CD4-positive, alpha-beta T cell (primary cell): ENCODE results near the gene AK9. TPM values are rescaled to one million over a fixed set of nuclear protein-coding genes. Genes with fewer than 3 reads are reported as not detected.
A peak's percentile ranks its signal among the peaks of the same experiment; 100 is the strongest.

Experiments used
- ATAC-seq: fragments of 200-7000 bp; cut with Tn5 transposase; one replicate; pipeline ENCODE4 v1.10.0; 2022; ENCODE audit warnings: mild to moderate bottlenecking; ENCODE audit not compliant: poor library complexity
- CTCF ChIA-PET: fragments of 350-600 bp; sonication (Branson Sonifier 250); formaldehyde crosslinking; loops from one replicate; lab custom pipeline; 2021; ENCODE audit warnings: antibody characterized with exemption, inconsistent platforms; lab: Charles Lee
- POLR2A ChIA-PET: fragments of 350-600 bp; sonication (Branson Sonifier 250); formaldehyde crosslinking; loops from one replicate; lab custom pipeline; 2021; ENCODE audit warnings: antibody characterized with exemption, inconsistent platforms; lab: Charles Lee
- DNase-seq, 14 experiments: peaks; one replicate each; pipeline ENCODE4 v3.0.0-alpha.2; 2013 to 2020; ENCODE audit warnings: mixed read lengths in 2 of 14
- H3K27ac ChIP-seq, 2 donors: one replicate each; pipeline versions ENCODE4 v1.5.1 to v1.7.0; 2013; ENCODE audit warnings: low read length in 2 of 2, low read depth in 1 of 2, mild to moderate bottlenecking in 1 of 2
- H3K27me3 ChIP-seq, 2 experiments: 1 replicate in 1 of 2; 2 replicates in 1 of 2; pipeline versions ENCODE4 v1.6.1 to v1.7.0; 2013; ENCODE audit warnings: low read length in 2 of 2, control low read depth in 1 of 2, mild to moderate bottlenecking in 1 of 2, moderate library complexity in 1 of 2; ENCODE audit not compliant: insufficient read depth in 2 of 2, control insufficient read depth in 1 of 2
- H3K36me3 ChIP-seq: one replicate; pipeline ENCODE4 v1.6.1; 2013; ENCODE audit warnings: low read length, control low read depth; ENCODE audit not compliant: insufficient read depth
- H3K4me1 ChIP-seq: one replicate; pipeline ENCODE4 v1.6.1; 2013; ENCODE audit warnings: low read length, control low read depth; ENCODE audit not compliant: insufficient read depth
- H3K4me3 ChIP-seq: one replicate; pipeline ENCODE4 v1.5.1; 2013; ENCODE audit warnings: mild to moderate bottlenecking, low read length, moderate library complexity
- H3K9me3 ChIP-seq, 2 experiments: 1 replicate in 1 of 2; 2 replicates in 1 of 2; pipeline versions ENCODE4 v1.6.1 to v1.7.0; 2013; ENCODE audit warnings: low read length in 2 of 2, mild to moderate bottlenecking in 2 of 2, control low read depth in 1 of 2, moderate library complexity in 1 of 2; ENCODE audit not compliant: control insufficient read depth in 1 of 2, insufficient read depth in 1 of 2
- H3K27ac Mint-ChIP-seq: one replicate; pipeline ENCODE4 v1.8.0; 2020; ENCODE audit warnings: mixed read lengths
- H3K27me3 Mint-ChIP-seq: one replicate; pipeline ENCODE4 v1.8.0; 2021; ENCODE audit warnings: mixed read lengths
- H3K36me3 Mint-ChIP-seq: one replicate; pipeline ENCODE4 v1.8.0; 2021; ENCODE audit warnings: low read depth, mixed read lengths
- H3K4me1 Mint-ChIP-seq: one replicate; pipeline ENCODE4 v1.8.0; 2021; ENCODE audit warnings: low read depth, mixed read lengths
- H3K4me3 Mint-ChIP-seq: one replicate; pipeline ENCODE4 v1.8.0; 2020; ENCODE audit warnings: mild to moderate bottlenecking, mixed read lengths
- H3K9me3 Mint-ChIP-seq: one replicate; pipeline ENCODE4 v1.8.0; 2020; ENCODE audit warnings: mixed read lengths
- CTCF ChIP-seq: fragments of 200-600 bp; IDR thresholded peaks from one replicate; pipeline ENCODE4 v1.8.0; 2022; ENCODE audit warnings: antibody characterized with exemption, mild to moderate bottlenecking
- intact Hi-C, 2 experiments: fragments of 100-400 bp; cut with DNase I in 1 of 2; cut with micrococcal nuclease in 1 of 2; formaldehyde crosslinking; loops; one replicate each; pipeline versions ENCODE4 v1.15.1 to v1.9.0; 2023 to 2025; cut with DNase I, micrococcal nuclease
- total RNA-seq, 174 experiments: library from RNA in 2 of 174; stranded (reverse) in 2 of 174; gene quantifications; one replicate each; pipeline ENCODE4 v1.2.3 and lab custom pipeline; 2021 to 2026

Gene AK9
- total RNA-seq, 2 experiments from 2014 or later = 5.3 to 6.6 TPM

GRCh38 chr6:109451376-109451775 is 239.6 kb downstream of the AK9 start:
- no peaks in the 10 kb centered on the region for H3K27me3 Mint-ChIP-seq
- peaks cover 62% of the 10 kb centered on the region for H3K4me1 Mint-ChIP-seq
- Histone ChIP-seq H3K27ac (no peak overlapping the region), H3K36me3 (peaks cover 31% of the 10 kb centered on the region), H3K9me3 (no peaks in the 10 kb centered on the region), H3K4me1 (peaks cover 75% of the 10 kb centered on the region), H3K4me3 (no peak overlapping the region), H3K27me3 (no peaks in the 10 kb centered on the region)
- no peak overlapping the region for H3K27ac Mint-ChIP-seq
- peak overlapping the region; percentile 58 for H3K4me3 Mint-ChIP-seq
- CTCF ChIA-PET = interaction anchor here (0.7 kb wide), 1 partner anchor 291 kb away, joined by 3 read pairs; no protein-coding TSS in a partner anchor
- peaks cover 58% of the 10 kb centered on the region for H3K36me3 Mint-ChIP-seq
- ATAC-seq = no peak
- H3K9me3 Mint-ChIP-seq = no peaks in the 10 kb centered on the region
- TF ChIP-seq CTCF = no peak
- POLR2A ChIA-PET = interaction anchor here (3.2 to 9.5 kb wide), 2 partner anchors 8 to 68 kb away, joined by 11 to 137 read pairs; partner anchors contain the start of genes CD164, PPIL6 and SMPD2
- no peak for DNase-seq
- intact Hi-C loops = loop anchor here (10.0 kb wide), 2 partner anchors 243 to 1633 kb away; partner anchors contain the start of genes AK9 (in 1 of the 2), FIG4 (in 1 of the 2) and SLC16A10 (in 1 of the 2)

- intact Hi-C loops = loop anchor here (10.0 kb wide), 2 partner anchors 244 to 1634 kb away; partner anchors contain the start of genes AK9 (in 1 of the 2), FIG4 (in 1 of the 2) and SLC16A10 (in 1 of the 2)
- Histone ChIP-seq H3K4me3 (no peak overlapping the region), H3K4me1 (peaks cover 70% of the 10 kb centered on the region), H3K9me3 (no peaks in the 10 kb centered on the region), H3K27me3 (no peaks in the 10 kb centered on the region), H3K36me3 (peaks cover 36% of the 10 kb centered on the region), H3K27ac (no peak overlapping the region)
- no peaks in the 10 kb centered on the region for H3K9me3 Mint-ChIP-seq
- H3K36me3 Mint-ChIP-seq = peaks cover 64% of the 10 kb centered on the region
- ChIA-PET CTCF (interaction anchor here (0.7 to 1.0 kb wide), 2 partner anchors 9 to 291 kb away, joined by 3 to 4 read pairs; no protein-coding TSS in a partner anchor), POLR2A (interaction anchor here (2.6 to 3.2 kb wide), 2 partner anchors 10 to 68 kb away, joined by 11 to 25 read pairs; partner anchors contain the start of genes CD164, PPIL6 and SMPD2)
- TF ChIP-seq CTCF = no peak
- ATAC-seq = no peak
- no peaks in the 10 kb centered on the region for H3K27me3 Mint-ChIP-seq
- peak in 1 of 14 experiments; percentile 23 for DNase-seq
- peak overlapping the region; percentile 74 for H3K4me3 Mint-ChIP-seq
- H3K4me1 Mint-ChIP-seq = peaks cover 61% of the 10 kb centered on the region
- peak overlapping the region; percentile 79 for H3K27ac Mint-ChIP-seq
Observed at GRCh38 chr6:109450801-109451200, 240.2 kb downstream of the AK9 start.

GRCh38 chr6:109449795-109450673 is 241.0 kb downstream of the AK9 start:
- Histone ChIP-seq H3K9me3 (no peaks in the 10 kb centered on the region), H3K36me3 (peaks cover 44% of the 10 kb centered on the region), H3K4me1 (peaks cover 66% of the 10 kb centered on the region), H3K27me3 (no peaks in the 10 kb centered on the region), H3K4me3 (no peak overlapping the region), H3K27ac (peak overlapping the region in 1 of 2 donors; percentile 47)
- H3K4me1 Mint-ChIP-seq = peaks cover 58% of the 10 kb centered on the region
- H3K4me3 Mint-ChIP-seq = peak overlapping the region; percentile 63
- no peaks in the 10 kb centered on the region for H3K9me3 Mint-ChIP-seq
- ChIA-PET CTCF (interaction anchor here (1.0 kb wide), 1 partner anchor 8 kb away, joined by 4 read pairs; no protein-coding TSS in a partner anchor), POLR2A (interaction anchor here (0.5 to 3.2 kb wide), 4 partner anchors 9 to 916 kb away, joined by 3 to 25 read pairs (median 7); partner anchors contain the start of genes CD164, PPIL6 and SMPD2)
- ATAC-seq (peak; percentile 28), DNase-seq (peak in 8 of 14 experiments; percentile 23 to 79 (median 48))
- H3K27me3 Mint-ChIP-seq = no peaks in the 10 kb centered on the region
- TF ChIP-seq CTCF = no peak
- peak overlapping the region; percentile 79 for H3K27ac Mint-ChIP-seq
- H3K36me3 Mint-ChIP-seq = peaks cover 68% of the 10 kb centered on the region
- intact Hi-C loops = loop anchor here (10.0 kb wide), 2 partner anchors 245 to 1635 kb away; partner anchors contain the start of genes AK9 (in 1 of the 2), FIG4 (in 1 of the 2) and SLC16A10 (in 1 of the 2)
